Fibroblast of skin of abdomen (primary cell): Measurements from ENCODE around the gene ADAMTS1.

Experiments used
- DNase-seq: peaks from one replicate; pipeline ENCODE4 v3.0.0-alpha.2; 2013

ADAMTS1 gene

DNA sequence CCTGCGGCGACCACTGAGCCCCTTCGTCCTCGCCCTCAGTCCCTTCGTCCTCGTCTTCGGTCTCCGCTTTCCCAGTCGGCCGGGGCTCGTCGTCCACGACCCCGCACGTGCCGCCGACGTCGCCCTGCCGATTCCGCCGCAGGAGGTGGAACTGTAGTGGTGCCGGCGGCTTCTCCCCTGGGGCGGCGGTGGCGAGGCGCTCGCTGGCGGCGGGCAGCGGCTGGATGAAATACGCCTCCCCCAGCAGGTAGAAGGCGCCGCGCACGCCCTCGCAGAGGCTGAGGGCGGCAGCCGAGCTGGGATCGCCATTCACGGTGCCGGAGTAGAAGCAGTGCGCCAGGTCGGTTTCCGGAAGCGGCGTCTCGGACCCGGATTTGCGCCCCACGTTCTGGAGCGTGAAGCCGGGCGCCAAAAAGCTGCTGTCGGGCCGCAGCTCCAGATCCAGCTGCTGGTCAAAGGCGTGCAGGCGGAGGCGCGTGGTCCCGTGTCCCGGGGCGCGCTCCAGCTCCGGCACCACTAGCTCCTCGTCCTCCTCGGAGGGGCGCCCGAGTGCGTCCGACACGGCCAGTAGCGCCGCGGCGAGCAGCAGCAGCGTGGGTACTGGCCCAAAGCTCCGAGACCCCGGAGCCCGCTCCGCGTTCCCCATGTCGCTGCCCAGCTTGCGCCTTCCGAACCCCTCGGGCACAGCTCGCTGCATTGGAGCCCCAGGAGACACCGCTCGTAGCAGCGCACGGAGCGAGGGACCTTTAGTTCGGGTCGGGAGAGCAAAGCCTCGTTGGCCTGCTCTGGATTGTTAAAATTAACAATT, 747 bp downstream of the ADAMTS1 start:
- DNase-seq, result peak; percentile 53

DNA sequence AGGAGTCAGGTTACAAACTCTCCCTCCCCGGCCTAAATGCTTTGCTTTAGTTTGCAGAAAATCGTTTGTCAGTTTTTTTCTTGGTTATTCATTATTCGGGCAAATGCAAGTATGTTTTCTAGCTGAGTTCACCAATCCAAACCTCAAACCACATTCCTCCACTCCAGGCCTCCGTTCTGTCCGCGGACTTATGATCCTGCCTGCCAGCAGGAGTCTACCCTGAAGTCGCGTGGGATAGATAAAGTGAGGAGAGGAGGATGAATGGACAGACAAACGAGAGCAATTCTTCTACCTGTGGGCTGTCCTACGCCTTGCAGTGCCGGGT, 1.3 kb downstream of the ADAMTS1 start:
- peak; percentile 64 for DNase-seq

DNA sequence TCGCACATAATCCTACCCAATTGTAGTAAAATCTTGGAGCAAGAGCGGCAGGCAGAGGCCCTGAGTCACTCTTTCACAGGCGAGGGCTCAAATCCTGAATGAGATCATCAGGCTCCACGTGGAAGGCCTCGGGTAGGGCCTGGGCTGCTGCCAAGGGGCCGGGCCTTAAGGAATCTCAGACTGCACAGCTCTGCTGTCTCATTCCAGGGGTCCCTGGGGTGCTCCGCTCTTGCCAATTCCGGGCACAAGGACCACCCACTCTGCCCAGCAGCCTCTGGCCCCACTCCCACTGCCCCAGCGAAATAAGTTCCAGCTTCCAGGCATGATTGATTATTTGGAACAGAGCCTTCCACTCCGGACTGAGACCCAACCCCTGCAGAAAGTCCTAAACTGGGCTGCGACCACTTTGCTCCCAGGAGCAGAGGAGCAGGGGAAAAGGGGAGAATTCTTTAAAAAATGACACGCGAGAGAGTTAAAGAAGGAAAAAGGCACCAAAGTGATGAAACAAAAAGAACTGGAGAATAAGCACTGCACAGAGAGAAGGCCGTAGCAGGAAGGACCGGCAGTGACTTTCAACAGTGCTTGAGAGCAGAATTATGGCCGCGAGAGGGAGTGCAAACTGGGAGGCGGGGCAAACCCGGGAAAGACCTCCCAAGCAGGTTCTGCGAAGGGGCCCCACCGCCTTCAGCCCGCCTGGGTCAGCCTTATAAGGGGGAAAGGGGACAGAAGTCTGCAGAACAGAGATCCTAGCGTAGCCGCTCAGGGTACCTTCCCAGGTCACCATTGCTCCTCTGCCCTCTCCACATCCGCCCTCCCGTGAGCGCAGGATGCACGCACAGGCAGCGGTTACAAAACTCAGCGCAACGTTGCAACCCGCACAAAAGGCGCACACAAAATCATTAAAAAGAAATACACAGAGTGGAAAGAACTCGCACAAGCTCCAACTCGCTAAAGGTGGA, 2.0 kb downstream of the ADAMTS1 start:
- DNase-seq, result peak; percentile 98

DNA sequence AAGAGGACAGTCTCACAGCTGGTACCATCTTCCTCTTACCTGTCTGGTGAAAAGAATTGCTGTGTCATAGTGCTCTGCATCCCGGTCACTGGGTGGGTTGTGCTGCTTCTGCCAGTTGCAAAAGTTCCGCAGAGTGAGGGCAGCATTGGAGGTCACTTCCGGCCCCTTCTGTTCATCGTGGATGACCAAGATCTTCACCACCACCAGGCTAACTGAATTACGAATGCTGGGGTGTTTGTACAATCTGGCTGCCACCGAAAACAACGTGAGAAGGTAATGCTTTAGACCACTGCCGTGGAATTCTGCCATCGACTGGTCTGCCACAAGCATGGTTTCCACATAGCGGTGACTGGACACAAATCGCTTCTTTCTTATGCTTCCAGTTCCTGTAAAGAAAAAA, 2.9 kb downstream of the ADAMTS1 start:
- peak; percentile 60 for DNase-seq

DNA sequence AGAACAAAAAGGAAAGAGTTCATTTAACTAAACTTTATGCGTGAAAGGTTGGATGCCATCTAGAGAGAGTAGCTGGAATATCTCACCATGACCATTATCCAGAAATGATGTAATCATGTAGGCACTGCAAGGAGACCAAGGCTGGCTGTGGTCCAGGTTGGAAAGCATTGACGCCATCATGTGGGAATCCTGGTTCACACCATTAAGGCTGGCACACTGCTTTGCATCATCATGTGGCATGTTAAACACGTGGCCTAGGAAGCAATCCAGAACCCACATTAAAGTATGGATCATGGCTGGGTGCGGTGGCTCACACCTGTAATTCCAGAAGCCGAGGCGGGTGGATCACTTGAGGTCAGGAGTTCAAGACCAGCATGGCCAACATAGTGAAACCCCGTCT, 4.3 kb downstream of the ADAMTS1 start:
- peak; percentile 84 for DNase-seq

DNA sequence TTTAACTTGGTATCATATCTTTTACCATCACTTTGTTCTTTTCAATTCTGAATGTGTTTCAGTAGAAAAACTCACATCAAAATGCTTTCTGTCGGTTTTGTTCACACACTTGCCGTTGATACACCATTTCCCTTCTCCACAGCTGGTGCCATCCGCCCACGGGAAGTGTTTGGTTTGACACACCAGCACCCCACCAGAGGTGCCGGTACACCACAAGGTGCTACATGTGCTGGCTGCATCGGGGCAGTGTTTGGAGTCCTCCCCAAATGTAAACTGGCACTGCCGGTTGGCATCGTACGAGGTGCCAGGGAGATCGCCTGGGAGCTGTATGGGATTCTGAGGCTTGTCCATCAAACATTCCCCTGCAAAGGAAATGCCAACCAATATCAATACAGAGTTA, 5.0 kb downstream of the ADAMTS1 start:
- DNase-seq, result no peak

DNA sequence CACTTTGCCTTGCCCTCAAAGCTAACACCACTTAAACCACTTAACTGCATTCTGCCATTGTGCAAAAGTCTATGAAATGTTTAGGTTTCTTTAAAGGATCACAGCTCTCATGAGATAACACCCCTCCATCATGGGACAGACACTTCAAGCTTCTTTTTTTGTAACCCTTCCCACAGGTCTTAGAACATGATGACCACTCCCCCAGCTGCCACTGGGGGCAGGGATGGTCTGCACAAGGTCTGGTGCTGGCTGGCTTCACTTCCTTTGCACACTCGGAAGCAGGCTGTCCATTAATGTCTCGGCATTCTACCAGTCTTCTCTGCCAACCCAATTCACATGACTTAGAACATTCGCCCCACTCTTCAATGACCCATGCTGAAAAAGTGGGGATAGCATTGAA, 7.7 kb downstream of the ADAMTS1 start:
- DNase-seq, result no peak

DNA sequence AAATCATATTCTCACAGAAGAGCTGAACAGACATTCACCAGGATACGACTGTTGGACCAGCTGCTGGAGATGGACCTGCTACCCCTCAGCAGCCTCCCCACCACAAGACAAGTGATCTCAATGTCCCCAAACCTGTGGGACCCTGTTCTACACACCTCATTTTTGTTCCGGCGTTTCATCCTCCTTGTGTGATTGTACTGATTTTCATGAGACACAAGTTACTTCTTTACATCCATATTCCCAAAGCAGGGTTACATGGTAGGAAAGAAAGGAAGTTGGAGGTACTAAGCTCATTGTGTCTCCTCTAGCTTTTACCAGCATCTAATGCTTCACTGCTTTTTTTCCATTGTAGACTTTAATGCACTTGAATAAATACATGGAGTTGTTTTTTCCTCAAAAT, 8.7 kb downstream of the ADAMTS1 start:
- DNase-seq, result no peak

DNA sequence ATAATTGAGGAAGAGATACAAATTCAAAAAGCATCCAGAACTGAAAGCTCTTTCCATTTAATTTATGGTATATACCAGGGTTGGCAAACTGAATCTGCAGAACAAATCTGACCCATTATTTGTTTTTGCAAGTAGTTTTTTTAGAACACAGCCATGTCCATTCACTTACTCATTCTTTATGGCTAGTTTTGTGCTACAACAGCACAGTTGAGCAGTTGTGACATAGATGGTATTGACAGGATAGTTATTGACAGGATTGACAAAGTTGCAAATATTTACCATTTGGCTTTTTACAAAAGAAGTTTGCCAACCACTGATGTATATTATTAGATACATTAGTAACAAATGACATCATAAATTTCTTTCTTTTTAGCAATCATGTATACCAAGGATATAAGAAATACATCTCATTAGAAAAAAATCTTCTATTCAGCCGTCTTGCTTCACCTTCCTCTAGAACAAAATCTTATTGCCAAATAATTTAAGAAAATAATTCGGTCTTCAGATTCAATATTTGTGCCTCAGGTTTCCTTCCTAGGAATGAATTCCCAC, 9.4 kb downstream of the ADAMTS1 start:
- DNase-seq, result no peak

DNA sequence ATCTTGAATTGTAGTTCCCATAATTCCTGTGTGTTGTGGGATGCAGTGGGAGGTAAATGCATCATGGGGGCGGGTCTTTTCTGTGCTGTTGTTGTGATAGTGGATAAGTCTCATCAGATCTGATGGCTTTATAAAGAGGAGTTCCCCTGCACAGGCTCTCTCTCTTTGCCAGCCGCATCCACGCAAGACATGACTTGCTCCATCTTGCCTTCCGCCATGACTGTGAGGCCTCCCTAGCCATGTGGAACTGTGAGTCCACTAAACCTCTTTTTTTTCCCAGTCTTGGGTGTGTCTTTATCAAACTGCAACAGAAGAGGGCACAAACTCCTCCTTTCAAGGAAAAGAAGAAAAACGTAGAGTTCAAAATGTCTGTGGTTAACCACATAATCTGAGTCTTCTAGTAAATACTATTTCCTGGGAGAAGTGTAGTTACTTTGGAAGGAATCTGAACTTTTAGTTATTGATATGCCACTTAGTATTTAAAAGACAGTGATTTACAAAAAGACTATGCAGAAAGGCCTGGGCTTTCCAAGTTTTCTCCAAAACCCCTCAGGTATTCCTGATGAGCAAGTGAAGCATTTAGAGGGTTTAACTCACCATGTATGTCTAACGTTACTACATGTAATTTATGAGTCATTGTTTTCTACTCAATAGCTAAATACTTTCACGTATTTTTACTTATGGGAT, 10.0 kb downstream of the ADAMTS1 start:
- peak; percentile 83 for DNase-seq

DNA sequence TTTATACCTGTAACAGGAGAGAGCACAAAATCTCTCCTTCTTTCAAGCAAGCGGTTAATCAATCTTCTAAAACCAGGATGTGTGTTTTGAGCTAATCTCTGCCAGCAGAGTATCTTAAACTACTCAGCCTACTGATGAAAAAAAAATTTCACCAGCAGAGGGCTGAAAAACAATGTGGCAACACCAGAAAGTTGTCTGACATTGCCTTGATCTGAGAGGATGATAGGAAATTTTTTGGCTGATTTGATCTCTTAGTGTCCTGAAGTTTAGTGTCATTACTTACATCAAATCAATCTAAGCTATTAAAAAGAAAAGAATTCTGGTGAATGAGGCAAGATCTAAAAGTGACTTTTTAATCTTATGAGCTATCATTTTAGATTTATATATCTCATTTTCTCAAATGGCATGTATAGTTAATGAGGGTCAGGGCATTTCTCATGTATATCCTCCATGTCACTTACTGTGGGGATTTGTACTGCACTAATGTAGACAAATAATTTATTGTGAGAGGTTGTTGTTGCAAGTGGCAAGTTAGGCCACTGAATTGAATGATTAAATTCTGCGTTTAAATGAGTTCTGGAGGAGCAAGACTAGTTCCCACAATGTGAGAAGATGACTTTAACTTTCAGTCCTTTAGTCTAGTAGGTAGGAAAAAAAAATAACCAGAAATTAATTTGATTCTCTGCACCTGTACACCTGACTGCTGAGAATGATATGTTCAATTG, 10.9 kb downstream of the ADAMTS1 start:
- peak; percentile 32 for DNase-seq

DNA sequence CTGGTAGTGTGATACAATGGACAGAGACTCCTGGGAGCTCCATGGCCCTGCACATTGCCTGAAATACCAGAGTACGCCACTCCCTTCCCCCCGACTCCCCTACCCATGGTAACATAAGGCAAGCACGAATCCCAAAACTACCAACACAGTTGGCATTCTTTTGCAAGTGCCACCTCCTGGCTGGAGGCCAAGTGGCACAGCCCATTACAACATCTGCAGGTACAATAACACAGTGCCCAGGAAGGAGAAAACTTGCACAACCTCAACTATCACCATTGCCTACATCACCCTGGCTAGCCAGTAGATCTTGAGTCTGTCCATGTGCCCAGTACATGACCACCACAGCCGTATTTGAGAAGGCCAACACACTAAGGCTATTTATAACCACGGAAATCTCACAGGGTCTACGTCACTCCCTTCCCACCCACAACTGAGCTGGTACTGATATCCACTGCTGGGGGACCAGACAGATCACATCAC, 11.7 kb downstream of the ADAMTS1 start:
- DNase-seq, result no peak

DNA sequence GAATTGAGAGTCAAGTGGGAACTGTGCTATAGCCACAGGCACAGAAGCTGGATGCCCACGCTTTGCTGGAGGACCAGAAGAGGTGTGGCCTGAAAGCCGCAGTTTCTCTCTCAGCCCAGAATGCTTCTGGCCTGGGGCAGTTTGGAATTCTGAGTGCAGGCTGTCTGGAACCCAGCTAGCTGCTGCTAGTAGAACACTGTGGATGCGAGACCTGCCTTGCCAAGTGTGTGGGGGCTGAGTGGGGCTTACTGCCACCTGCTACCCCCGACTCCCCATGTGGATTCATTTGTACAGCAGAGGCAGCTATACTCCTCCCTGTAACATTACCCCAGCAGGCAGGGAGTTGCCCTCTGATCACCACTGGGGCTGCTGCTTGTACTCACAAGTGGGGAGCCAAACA, 12.2 kb downstream of the ADAMTS1 start:
- DNase-seq, result no peak

DNA sequence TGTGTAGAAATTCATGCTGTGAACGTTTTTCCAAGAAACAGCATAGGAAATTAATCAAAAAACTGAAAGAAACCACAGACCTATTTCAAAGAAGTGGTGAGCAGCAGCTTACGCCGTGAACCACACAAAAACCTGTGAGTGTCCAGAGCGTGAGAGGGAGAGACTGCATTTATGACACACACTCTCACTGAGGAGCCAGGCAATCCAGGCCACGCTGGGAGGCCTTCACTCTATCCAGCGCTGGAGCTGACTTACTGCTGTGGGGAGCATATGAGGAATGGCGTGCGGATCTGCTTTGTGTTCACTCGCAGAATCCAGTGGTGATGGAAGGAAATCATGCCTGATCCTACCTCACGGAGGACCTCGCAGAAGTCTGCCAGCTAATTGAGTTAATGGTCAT, 12.7 kb downstream of the ADAMTS1 start:
- DNase-seq, result peak; percentile 45

DNA sequence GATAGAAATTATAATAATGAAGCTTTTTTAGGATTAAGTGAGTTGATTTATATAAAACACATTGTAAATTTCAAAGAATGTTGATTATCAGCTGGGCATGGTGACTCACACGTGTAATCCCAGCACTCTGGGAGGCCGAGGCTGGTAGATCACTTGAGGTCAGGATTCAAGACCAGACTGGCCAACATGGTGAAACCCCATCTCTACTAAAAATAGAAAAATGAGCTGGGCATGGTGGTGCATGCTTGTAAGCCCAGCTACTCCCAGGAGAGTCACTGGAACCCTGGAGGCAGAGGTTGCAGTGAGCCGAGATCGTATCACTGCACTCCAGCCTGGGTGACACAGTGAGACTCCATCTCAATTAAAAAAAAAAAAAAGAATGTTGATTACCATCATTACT, 18.4 kb downstream of the ADAMTS1 start:
- DNase-seq, result no peak

DNA sequence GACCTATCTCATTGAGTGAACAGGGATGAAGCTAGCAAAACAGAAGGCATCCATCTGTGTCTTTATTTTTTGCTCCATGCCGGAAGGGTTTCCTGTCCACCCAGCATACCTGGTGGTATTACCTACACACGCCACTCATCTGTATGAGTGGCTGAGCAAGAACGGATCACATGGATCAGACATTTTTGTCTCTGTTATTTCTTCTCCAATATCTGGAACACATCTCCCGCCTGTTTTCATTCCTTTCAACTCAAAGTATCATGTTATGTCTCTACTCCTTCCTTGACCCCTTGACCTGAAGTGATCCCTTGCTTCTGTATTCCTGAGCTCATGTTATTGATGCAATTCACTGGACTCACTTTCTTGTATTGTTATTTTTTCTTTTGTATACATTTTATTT, 24.7 kb downstream of the ADAMTS1 start:
- no peak for DNase-seq

DNA sequence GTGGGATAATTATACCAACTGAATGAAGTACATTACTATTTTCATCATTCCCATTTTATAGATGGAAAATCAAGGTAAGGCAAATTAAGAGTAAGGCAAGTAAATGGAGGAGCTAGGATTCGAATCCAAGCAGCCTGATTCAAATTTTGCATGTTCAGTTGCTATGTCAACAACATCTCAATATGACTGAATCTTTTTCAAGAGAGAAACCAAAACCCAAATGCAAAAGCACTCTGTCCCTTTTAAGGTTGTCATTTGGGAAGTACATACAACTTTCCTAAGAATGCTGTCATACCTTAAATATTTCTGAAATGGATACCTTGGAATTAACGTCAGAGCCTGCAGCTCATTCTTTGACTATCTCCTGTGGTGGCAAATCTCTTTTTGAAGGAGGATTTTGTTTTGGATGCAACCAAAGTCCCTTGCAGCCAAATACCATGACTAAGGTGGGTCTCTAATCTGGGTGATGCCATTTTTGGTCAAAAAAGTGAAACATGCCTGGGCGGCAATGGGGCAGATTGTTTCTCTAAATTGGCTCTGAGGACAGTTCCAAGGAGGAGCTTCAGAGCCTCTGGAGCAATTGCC, 25.4 kb downstream of the ADAMTS1 start:
- no peak for DNase-seq

DNA sequence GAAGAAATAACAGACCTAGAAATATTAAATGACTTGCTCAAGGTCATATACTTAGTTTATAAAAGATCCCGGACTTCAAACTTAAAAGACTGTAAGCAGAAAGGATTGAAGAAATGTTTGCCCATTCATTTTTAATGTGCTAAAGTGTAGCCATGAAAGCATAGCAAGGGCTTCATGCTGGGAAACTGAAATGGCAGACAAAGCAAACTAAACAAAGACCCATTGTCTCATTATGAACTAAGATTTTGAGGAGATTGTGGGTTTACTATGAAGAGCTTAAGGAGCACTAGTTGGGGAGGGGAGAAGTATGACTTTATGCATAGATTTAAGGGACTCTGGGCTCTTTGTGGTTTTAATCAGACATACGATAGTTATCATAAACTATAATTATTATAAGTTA, 26.3 kb downstream of the ADAMTS1 start:
- no peak for DNase-seq

DNA sequence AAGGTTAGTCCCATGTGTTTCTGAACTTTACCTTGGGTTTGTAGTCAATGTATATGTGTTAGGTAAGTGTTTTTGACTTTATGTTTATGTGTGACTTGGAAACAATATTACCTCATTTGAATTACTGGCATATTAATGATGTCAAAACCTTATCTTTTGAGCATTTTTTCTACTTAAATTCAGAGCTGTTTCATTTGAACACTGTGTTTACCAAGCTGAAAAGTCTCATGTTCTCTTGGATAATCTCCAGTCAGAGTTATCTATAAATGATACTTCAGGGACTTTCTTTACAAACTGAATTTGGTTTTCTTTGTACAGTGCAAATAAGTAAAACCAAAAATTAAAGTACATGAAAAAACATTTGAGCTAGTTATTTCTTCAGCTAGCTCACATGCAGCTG, 30.0 kb downstream of the ADAMTS1 start:
- DNase-seq, result no peak

DNA sequence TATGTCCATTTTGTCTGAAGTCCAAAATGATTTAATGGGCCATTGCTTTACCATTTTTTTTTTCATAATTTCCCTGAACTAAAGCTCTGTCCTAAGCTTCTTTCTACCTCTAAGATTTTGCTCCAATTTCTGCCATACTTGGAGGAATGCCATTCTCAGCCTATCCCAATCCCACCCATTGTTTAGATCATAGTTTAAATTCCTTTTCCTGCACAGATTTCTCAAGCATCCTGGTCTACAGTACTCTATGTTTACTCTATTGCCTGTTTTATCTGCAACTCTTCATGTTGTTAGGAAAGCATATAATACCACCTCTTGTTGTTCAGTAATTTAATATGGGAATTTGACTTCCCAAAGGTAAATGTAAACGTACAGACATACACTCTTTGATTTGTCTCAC, 30.8 kb downstream of the ADAMTS1 start:
- DNase-seq, result peak; percentile 53

DNA sequence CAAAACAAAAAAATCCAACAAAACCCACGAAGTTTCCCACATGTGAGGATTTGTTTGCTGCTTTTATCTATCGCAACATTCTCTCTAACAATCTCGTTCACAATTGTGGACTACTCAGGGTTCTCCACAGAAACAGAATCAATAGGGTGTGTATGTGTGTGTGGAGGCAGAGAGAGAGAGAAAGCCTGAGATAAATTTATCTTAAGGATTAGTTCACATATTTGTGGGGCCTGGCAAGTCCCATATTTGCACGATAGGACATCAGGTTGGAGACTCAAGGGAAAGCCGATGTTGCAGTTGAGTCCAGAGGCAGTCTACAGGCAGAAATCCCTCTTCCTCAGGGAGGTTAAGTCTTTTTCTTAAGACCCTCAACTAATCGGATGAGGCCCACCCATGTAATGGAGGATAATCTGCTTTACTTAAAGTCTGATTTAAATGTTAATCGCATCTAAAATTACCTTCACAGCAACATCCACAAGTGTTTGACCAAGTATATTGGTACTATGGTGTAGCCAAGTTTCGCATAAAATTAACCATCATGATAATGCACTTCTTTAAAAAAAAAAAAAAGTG, 31.7 kb downstream of the ADAMTS1 start:
- no peak for DNase-seq
